ENCODE measurements around the gene NFATC2.

NFATC2 gene

GRCh38 chr20:51585148-51585547 lies 42.6 kb upstream of the NFATC2 start:
- ChIA-PET POLR2A (no interaction called here), CTCF (no interaction called here)
- DNase-seq (ENCODE audit: extremely low spot score): no peak
- no peak for TF ChIP-seq ELF4 (IDR thresholded peaks at IDR 0.05)
- TF ChIP-seq BHLHE40 (IDR thresholded peaks at IDR 0.05; ENCODE audit: borderline replicate concordance): no peak

- TF ChIP-seq NFRKB (IDR thresholded peaks at IDR 0.05) (no peak), LEF1 (IDR thresholded peaks at IDR 0.05; ENCODE audit: borderline replicate concordance) (no peak), PKNOX1 (IDR thresholded peaks at IDR 0.05) (no peak), ARNT (IDR thresholded peaks at IDR 0.05) (no peak), ZNF384 (IDR thresholded peaks at IDR 0.05) (no peak), ELF4 (IDR thresholded peaks at IDR 0.05) (no peak), TARDBP (IDR thresholded peaks at IDR 0.05) (no peak), SUZ12 (IDR thresholded peaks at IDR 0.05) (no peak), BHLHE40 (IDR thresholded peaks at IDR 0.05; ENCODE audit: borderline replicate concordance) (no peak)
- CTCF ChIA-PET: no interaction called here
- POLR2A ChIA-PET: no interaction called here
- no peak for DNase-seq (ENCODE audit: extremely low spot score)
These were observed 42.2 kb upstream of the NFATC2 start for GRCh38 chr20:51584737-51585136.

- TF ChIP-seq FOXA1 (IDR thresholded peaks at IDR 0.05) (no peak), HDGF (IDR thresholded peaks at IDR 0.05; ENCODE audit: borderline replicate concordance) (no peak), ZNF384 (IDR thresholded peaks at IDR 0.05) (no peak), CTBP1 (IDR thresholded peaks at IDR 0.05; ENCODE audit: borderline replicate concordance) (no peak), FOXK2 (IDR thresholded peaks at IDR 0.05) (no peak), BHLHE40 (IDR thresholded peaks at IDR 0.05; ENCODE audit: borderline replicate concordance) (no peak), NFRKB (IDR thresholded peaks at IDR 0.05) (no peak), ELF4 (IDR thresholded peaks at IDR 0.05) (no peak), SUZ12 (IDR thresholded peaks at IDR 0.05) (no peak), ARNT (IDR thresholded peaks at IDR 0.05) (no peak), LEF1 (IDR thresholded peaks at IDR 0.05; ENCODE audit: borderline replicate concordance) (no peak), PKNOX1 (IDR thresholded peaks at IDR 0.05) (no peak), TARDBP (IDR thresholded peaks at IDR 0.05) (no peak), FOXM1 (IDR thresholded peaks at IDR 0.05; ENCODE audit: borderline replicate concordance) (no peak), SP1 (IDR thresholded peaks at IDR 0.05) (no peak), L3MBTL2 (conservative IDR thresholded peaks at IDR 0.05) (no peak)
- ChIA-PET POLR2A (no interaction called here), CTCF (no interaction called here)
- no peak for DNase-seq (ENCODE audit: extremely low spot score)
These were observed 41.6 kb upstream of the NFATC2 start for GRCh38 chr20:51584116-51584515.

DNA sequence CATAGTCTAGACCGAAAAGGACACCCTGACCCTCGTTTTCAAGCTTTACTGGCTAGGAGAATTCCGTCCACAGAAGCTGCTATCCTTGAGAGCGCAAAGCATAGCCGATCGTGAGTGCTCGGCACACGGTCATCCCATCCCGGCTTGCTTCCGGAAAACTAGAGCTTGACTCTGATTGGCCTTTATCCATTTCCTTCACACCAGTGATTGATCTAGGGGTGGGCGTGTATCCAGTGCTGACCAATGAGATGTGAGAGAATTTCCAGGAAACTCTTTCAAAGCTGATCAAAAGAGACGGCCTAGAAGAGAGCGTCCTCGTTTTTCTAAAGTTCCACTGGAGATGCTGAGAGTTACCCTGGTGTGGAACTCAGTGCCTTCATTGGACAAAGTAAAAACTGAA lies 41.0 kb upstream of the NFATC2 start:
- POLR2A ChIA-PET: no interaction called here
- CTCF ChIA-PET: no interaction called here
- no peak for DNase-seq (ENCODE audit: extremely low spot score)
- TF ChIP-seq HDGF (IDR thresholded peaks at IDR 0.05; ENCODE audit: borderline replicate concordance) (no peak), BHLHE40 (IDR thresholded peaks at IDR 0.05; ENCODE audit: borderline replicate concordance) (no peak), TARDBP (IDR thresholded peaks at IDR 0.05) (no peak), NFRKB (IDR thresholded peaks at IDR 0.05) (no peak), L3MBTL2 (conservative IDR thresholded peaks at IDR 0.05) (no peak), ZNF384 (IDR thresholded peaks at IDR 0.05) (no peak), ARNT (IDR thresholded peaks at IDR 0.05) (no peak), FOXA1 (IDR thresholded peaks at IDR 0.05) (no peak), PKNOX1 (IDR thresholded peaks at IDR 0.05) (no peak), FOXM1 (IDR thresholded peaks at IDR 0.05; ENCODE audit: borderline replicate concordance) (no peak), SP1 (IDR thresholded peaks at IDR 0.05) (no peak), CTBP1 (IDR thresholded peaks at IDR 0.05; ENCODE audit: borderline replicate concordance) (no peak), ELF4 (IDR thresholded peaks at IDR 0.05) (no peak), LEF1 (IDR thresholded peaks at IDR 0.05; ENCODE audit: borderline replicate concordance) (no peak), SUZ12 (IDR thresholded peaks at IDR 0.05) (no peak)

DNA sequence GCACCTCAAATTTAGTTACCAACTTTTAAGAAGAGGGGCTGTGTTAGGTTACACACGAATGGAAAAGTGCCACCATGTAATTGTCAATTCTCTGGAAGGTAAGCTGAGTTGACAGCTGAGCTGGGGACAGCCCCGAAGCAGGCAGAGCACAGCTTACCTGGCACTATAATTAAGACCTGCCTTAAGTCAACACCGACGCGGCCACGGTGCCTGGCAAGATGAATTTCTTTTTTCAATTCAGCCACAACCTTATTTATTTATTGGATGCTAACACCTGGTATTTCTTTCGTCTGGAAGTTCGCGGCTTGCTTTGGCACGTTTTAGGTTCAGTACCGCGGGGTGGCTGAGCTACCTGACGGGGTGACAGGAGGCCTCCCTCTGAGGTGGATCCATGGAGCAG lies 40.6 kb upstream of the NFATC2 start:
- CTCF ChIA-PET: no interaction called here
- no peak for DNase-seq (ENCODE audit: extremely low spot score)
- POLR2A ChIA-PET: no interaction called here
- TF ChIP-seq FOXK2 (IDR thresholded peaks at IDR 0.05): no peak

DNA sequence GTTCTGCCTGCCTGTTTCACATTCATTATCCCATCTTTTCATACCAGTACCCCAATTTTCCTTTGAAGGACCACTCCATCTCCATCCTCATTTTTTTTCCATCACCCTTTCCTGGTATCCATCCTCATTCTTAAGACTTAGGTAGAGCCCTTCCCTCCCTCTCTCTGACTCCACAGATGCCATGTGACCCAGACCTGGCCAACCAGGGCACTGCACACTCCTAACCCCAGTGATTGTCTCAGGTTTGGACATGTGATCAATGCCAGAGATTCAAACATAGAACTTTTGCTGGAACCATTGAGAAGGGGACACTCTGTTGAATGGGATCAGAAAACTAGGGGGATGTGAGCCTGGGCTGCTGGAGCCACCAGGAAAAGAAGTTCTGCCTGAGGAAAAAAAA lies 39.1 kb upstream of the NFATC2 start:
- CTCF ChIA-PET: no interaction called here
- no peak for DNase-seq (ENCODE audit: extremely low spot score)
- TF ChIP-seq TARDBP (IDR thresholded peaks at IDR 0.05) (no peak), FOXK2 (IDR thresholded peaks at IDR 0.05) (no peak), ARNT (IDR thresholded peaks at IDR 0.05) (no peak)
- POLR2A ChIA-PET: no interaction called here

- DNase-seq (ENCODE audit: extremely low spot score): no peak
- ChIA-PET POLR2A (interaction anchor here (1.1 kb wide), 1 partner anchor 17 kb away, joined by 6 read pairs; no protein-coding TSS in a partner anchor), CTCF (interaction anchor here (0.6 kb wide), 1 partner anchor 16 kb away, joined by 3 read pairs; no protein-coding TSS in a partner anchor)
- TF ChIP-seq L3MBTL2 (conservative IDR thresholded peaks at IDR 0.05): no peak
- TF ChIP-seq FOXK2 (IDR thresholded peaks at IDR 0.05): no peak
These were observed 36.6 kb upstream of the NFATC2 start for GRCh38 chr20:51579137-51579536.

GRCh38 chr20:51578145-51578459 lies 35.6 kb upstream of the NFATC2 start:
- CTCF ChIA-PET: no interaction called here

More at GRCh38 chr20:51578145-51578459, 35.6 kb upstream of the NFATC2 start:
- TF ChIP-seq LEF1 (IDR thresholded peaks at IDR 0.05; ENCODE audit: borderline replicate concordance): no peak
- TF ChIP-seq CTBP1 (IDR thresholded peaks at IDR 0.05; ENCODE audit: borderline replicate concordance): no peak
- no peak for TF ChIP-seq BHLHE40 (IDR thresholded peaks at IDR 0.05; ENCODE audit: borderline replicate concordance)
- TF ChIP-seq ZNF384 (IDR thresholded peaks at IDR 0.05): no peak
- no peak for TF ChIP-seq FOXA1 (IDR thresholded peaks at IDR 0.05)
- no peak for TF ChIP-seq SUZ12 (IDR thresholded peaks at IDR 0.05)
- TF ChIP-seq L3MBTL2 (conservative IDR thresholded peaks at IDR 0.05): no peak
- no peak for TF ChIP-seq ELF4 (IDR thresholded peaks at IDR 0.05)
- TF ChIP-seq TARDBP (IDR thresholded peaks at IDR 0.05): no peak
- no peak for TF ChIP-seq FOXM1 (IDR thresholded peaks at IDR 0.05; ENCODE audit: borderline replicate concordance)
- no peak for TF ChIP-seq PKNOX1 (IDR thresholded peaks at IDR 0.05)
- TF ChIP-seq HDGF (IDR thresholded peaks at IDR 0.05; ENCODE audit: borderline replicate concordance): no peak
- no peak for TF ChIP-seq SP1 (IDR thresholded peaks at IDR 0.05)
- TF ChIP-seq FOXK2 (IDR thresholded peaks at IDR 0.05): no peak
- no peak for TF ChIP-seq ARNT (IDR thresholded peaks at IDR 0.05)
- no peak for TF ChIP-seq NFRKB (IDR thresholded peaks at IDR 0.05)
- POLR2A ChIA-PET: no interaction called here
- no peak for DNase-seq (ENCODE audit: extremely low spot score)
